WTC11 (cell line): ENCODE results near the gene VEZT. TPM values are rescaled to one million over a fixed set of nuclear protein-coding genes. Genes with fewer than 3 reads are reported as not detected.
A peak's percentile ranks its signal among the peaks of the same experiment; 100 is the strongest.

Experiments used
- ATAC-seq: fragments of 200-7000 bp; cut with Tn5 transposase; 2 replicates; pipeline ENCODE4 v1.10.0; 2021; ENCODE audit warnings: mild to moderate bottlenecking, moderate library complexity
- CTCF ChIA-PET: fragments of 300-600 bp; sonication (Branson Sonifier 250); formaldehyde crosslinking; loops from one replicate; lab custom pipeline; 2021; ENCODE audit warnings: antibody characterized with exemption; lab: Charles Lee
- POLR2A ChIA-PET: fragments of 350-600 bp; sonication (Branson Sonifier 250); formaldehyde crosslinking; loops from one replicate; lab custom pipeline; 2021; ENCODE audit warnings: antibody characterized with exemption; lab: Charles Lee
- DNase-seq: peaks from one replicate; pipeline ENCODE4 v3.0.0; 2021; ENCODE audit warnings: low spot score
- H3K27ac Mint-ChIP-seq: 2 replicates; pipeline ENCODE4 v1.8.0; 2021; ENCODE audit warnings: mixed read lengths
- H3K27me3 Mint-ChIP-seq: 2 replicates; pipeline ENCODE4 v1.8.0; 2021; ENCODE audit warnings: low read depth, mild to moderate bottlenecking, moderate library complexity, mixed read lengths
- H3K36me3 Mint-ChIP-seq: 2 replicates; pipeline ENCODE4 v1.8.0; 2021; ENCODE audit warnings: mixed read lengths
- H3K4me1 Mint-ChIP-seq: 2 replicates; pipeline ENCODE4 v1.8.0; 2022; ENCODE audit warnings: mixed read lengths
- H3K4me3 Mint-ChIP-seq: 2 replicates; pipeline ENCODE4 v1.8.0; 2021; ENCODE audit warnings: mild to moderate bottlenecking, moderate library complexity, mixed read lengths
- H3K9me3 Mint-ChIP-seq: 2 replicates; pipeline ENCODE4 v1.8.0; 2021; ENCODE audit warnings: mixed read lengths
- ARID4B ChIP-seq: sonication (generic); formaldehyde crosslinking; IDR thresholded peaks from 2 replicates; pipeline ENCODE4 v1.8.0; 2023; ENCODE audit warnings: missing genetic modification reagents, mild to moderate bottlenecking, borderline replicate concordance
- CBFB ChIP-seq: sonication (generic); formaldehyde crosslinking; IDR thresholded peaks from 2 replicates; pipeline ENCODE4 v1.8.1; 2022; ENCODE audit warnings: mild to moderate bottlenecking, low read depth, missing genetic modification reagents
- ELF4 ChIP-seq: sonication (generic); formaldehyde crosslinking; IDR thresholded peaks from 2 replicates; pipeline ENCODE4 v1.8.1; 2022; ENCODE audit warnings: low read depth, mild to moderate bottlenecking, moderate library complexity, missing genetic modification reagents
- HMGA2 ChIP-seq: fragments of 250-450 bp; sonication (Bioruptor Pico); IDR thresholded peaks from 2 replicates; pipeline ENCODE4 v1.4.0; 2021; ENCODE audit warnings: mild to moderate bottlenecking, moderate library complexity
- MXD4 ChIP-seq: fragments of 250-450 bp; sonication (Bioruptor Pico); IDR thresholded peaks from 2 replicates; pipeline ENCODE4 v1.8.0; 2021; ENCODE audit warnings: mild to moderate bottlenecking, moderate library complexity, borderline replicate concordance
- NFE2L1 ChIP-seq: sonication (generic); formaldehyde crosslinking; IDR thresholded peaks from 2 replicates; pipeline ENCODE4 v1.8.1; 2023; ENCODE audit warnings: missing genetic modification reagents
- NR3C1 ChIP-seq: sonication (generic); formaldehyde crosslinking; conservative IDR thresholded peaks from 2 replicates; pipeline ENCODE4 v1.8.1; 2023; ENCODE audit warnings: low read depth, mild to moderate bottlenecking, missing genetic modification reagents
- SP1 ChIP-seq: sonication (generic); formaldehyde crosslinking; conservative IDR thresholded peaks from 2 replicates; pipeline ENCODE4 v1.8.1; 2022; ENCODE audit warnings: missing genetic modification reagents
- USF2 ChIP-seq: sonication (generic); formaldehyde crosslinking; IDR thresholded peaks from 2 replicates; pipeline ENCODE4 v1.8.1; 2023; ENCODE audit warnings: mild to moderate bottlenecking, missing genetic modification reagents, moderate library complexity
- ZNF121 ChIP-seq: sonication (generic); formaldehyde crosslinking; IDR thresholded peaks from 2 replicates; pipeline ENCODE4 v1.8.0; 2023; ENCODE audit warnings: missing genetic modification reagents
- ZNF263 ChIP-seq: sonication (generic); formaldehyde crosslinking; IDR thresholded peaks from 2 replicates; pipeline ENCODE4 v1.8.1; 2022; ENCODE audit warnings: low read depth, mild to moderate bottlenecking, moderate library complexity, missing genetic modification reagents
- ZNF512 ChIP-seq: sonication (generic); formaldehyde crosslinking; IDR thresholded peaks from 2 replicates; pipeline ENCODE4 v1.8.1; 2022; ENCODE audit warnings: missing genetic modification reagents, borderline replicate concordance
- total RNA-seq: library from RNA; stranded (reverse); gene quantifications from 3 replicates; pipeline ENCODE4 v1.2.3, GENCODE V29; 2021
- TF ChIP-seq, protein P1 (sequence below): fragments of 250-450 bp; sonication (Bioruptor Pico); IDR thresholded peaks from 2 replicates; pipeline ENCODE4 v1.8.0; 2021; ENCODE audit warnings: mild to moderate bottlenecking
- TF ChIP-seq, protein P2 (sequence below): sonication (generic); formaldehyde crosslinking; IDR thresholded peaks from 2 replicates; pipeline ENCODE4 v1.8.1; 2023; ENCODE audit warnings: mild to moderate bottlenecking, moderate library complexity, missing genetic modification reagents

Gene VEZT
- total RNA-seq, 1 experiment from 2014 or later = 54.5 TPM

DNA sequence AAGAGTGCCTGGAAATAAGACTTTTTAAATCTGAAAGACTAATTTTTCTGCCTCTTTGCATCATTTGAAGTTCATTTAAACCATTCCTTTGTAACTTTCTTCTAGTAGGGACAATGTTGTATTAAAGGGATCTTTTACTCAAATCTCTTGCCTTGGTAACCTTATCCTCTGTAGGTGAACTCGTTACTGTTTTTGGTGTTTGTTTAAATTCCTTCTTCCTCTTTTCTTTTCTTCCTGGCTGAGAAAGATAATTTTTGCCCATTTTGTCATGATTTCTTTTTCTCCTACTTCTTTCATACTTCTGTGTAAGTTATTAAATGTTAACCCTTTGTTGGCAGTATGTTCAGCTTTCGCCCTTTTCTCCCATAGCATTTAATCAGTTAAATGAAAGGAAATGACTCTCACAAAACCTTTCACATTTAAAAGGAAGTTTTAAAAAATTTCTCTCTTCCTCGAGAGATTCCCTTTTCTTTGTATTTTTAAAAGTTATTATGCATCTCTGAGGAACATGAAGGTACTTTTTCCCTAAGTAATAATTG is 10.3 kb downstream of the VEZT start (continued):
- TF ChIP-seq ZNF512 (no peak), ZNF263 (no peak)
- TF ChIP-seq, all 79 proteins: peak for 0

GRCh38 chr12:95228617-95229016 is 11.0 kb downstream of the VEZT start:
- Mint-ChIP-seq H3K4me1 (peaks cover 31% of the 10 kb centered on the region), H3K27ac (peak overlapping the region; percentile 53), H3K4me3 (no peak overlapping the region), H3K27me3 (no peaks in the 10 kb centered on the region), H3K36me3 (peaks cover 16% of the 10 kb centered on the region), H3K9me3 (0 out of 2 replicates have a peak, but pooled peaks cover 3% of the 10 kb centered on the region)
- CTCF ChIA-PET = no interaction called here
- POLR2A ChIA-PET = no interaction called here
- DNase-seq = no peak
- TF ChIP-seq ZNF121 (CRISPR knock-in tag) = peak; percentile 93
- no peak for TF ChIP-seq SP1 (CRISPR knock-in tag)
- no peak for ATAC-seq

GRCh38 chr12:95229636-95230035 is 12.0 kb downstream of the VEZT start:
- H3K9me3 Mint-ChIP-seq = peaks cover 5% of the 10 kb centered on the region; the same call in 1 of the 2 replicates
- CTCF ChIA-PET = interaction anchor here (1.9 kb wide), 1 partner anchor 112 kb away, joined by 6 read pairs; no protein-coding TSS in a partner anchor
- peaks cover 20% of the 10 kb centered on the region for H3K36me3 Mint-ChIP-seq
- H3K4me3 Mint-ChIP-seq = no peak overlapping the region
- DNase-seq (no peak), ATAC-seq (peak; percentile 18; the same call in 1 of the 2 replicates)
- TF ChIP-seq, protein P1, sequence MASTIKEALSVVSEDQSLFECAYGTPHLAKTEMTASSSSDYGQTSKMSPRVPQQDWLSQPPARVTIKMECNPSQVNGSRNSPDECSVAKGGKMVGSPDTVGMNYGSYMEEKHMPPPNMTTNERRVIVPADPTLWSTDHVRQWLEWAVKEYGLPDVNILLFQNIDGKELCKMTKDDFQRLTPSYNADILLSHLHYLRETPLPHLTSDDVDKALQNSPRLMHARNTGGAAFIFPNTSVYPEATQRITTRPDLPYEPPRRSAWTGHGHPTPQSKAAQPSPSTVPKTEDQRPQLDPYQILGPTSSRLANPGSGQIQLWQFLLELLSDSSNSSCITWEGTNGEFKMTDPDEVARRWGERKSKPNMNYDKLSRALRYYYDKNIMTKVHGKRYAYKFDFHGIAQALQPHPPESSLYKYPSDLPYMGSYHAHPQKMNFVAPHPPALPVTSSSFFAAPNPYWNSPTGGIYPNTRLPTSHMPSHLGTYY (CRISPR knock-in tag) = no peak
- TF ChIP-seq ELF4 (CRISPR knock-in tag) (no peak), HMGA2 (CRISPR knock-in tag) (no peak), NR3C1 (CRISPR knock-in tag) (no peak), ARID4B (CRISPR knock-in tag) (no peak), CBFB (CRISPR knock-in tag) (no peak), NFE2L1 (CRISPR knock-in tag) (no peak), USF2 (CRISPR knock-in tag) (no peak), MXD4 (CRISPR knock-in tag) (no peak)
- TF ChIP-seq, protein P2, sequence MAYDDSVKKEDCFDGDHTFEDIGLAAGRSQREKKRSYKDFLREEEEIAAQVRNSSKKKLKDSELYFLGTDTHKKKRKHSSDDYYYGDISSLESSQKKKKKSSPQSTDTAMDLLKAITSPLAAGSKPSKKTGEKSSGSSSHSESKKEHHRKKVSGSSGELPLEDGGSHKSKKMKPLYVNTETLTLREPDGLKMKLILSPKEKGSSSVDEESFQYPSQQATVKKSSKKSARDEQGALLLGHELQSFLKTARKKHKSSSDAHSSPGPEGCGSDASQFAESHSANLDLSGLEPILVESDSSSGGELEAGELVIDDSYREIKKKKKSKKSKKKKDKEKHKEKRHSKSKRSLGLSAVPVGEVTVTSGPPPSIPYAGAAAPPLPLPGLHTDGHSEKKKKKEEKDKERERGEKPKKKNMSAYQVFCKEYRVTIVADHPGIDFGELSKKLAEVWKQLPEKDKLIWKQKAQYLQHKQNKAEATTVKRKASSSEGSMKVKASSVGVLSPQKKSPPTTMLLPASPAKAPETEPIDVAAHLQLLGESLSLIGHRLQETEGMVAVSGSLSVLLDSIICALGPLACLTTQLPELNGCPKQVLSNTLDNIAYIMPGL = no peak
- POLR2A ChIA-PET = interaction anchor here (0.7 to 1.8 kb wide), 2 partner anchors 12 to 292 kb away, joined by 3 to 5 read pairs; partner anchors contain the start of genes FGD6 and VEZT
- H3K4me1 Mint-ChIP-seq = peaks cover 27% of the 10 kb centered on the region
- no peaks in the 10 kb centered on the region for H3K27me3 Mint-ChIP-seq
- H3K27ac Mint-ChIP-seq = no peak overlapping the region
